Endothelial cell of umbilical vein (primary cell): ENCODE measurements around the gene CDC14B. TPM values are rescaled to one million over a fixed set of nuclear protein-coding genes. Genes with fewer than 3 reads are reported as not detected.

Experiments used
- BruUV-seq: library from RNA; stranded (reverse); fragments of 400-500 nt; replicated peaks from 2 replicates; lab custom pipeline; 2021; lab: Mats Ljungman, UMichigan
- CTCF ChIA-PET: fragments of 300-600, 350-600 bp; sonication (Branson Sonifier 250); formaldehyde crosslinking; loops from one replicate; lab custom pipeline; 2021; ENCODE audit warnings: antibody characterized with exemption, inconsistent platforms; lab: Charles Lee
- POLR2A ChIA-PET: fragments of 300-600, 350-600 bp; sonication (Branson Sonifier 250); formaldehyde crosslinking; loops from one replicate; lab custom pipeline; 2021; ENCODE audit warnings: antibody characterized with exemption, inconsistent platforms; lab: Charles Lee
- DNase-seq: peaks from one replicate; pipeline ENCODE4 v3.0.0-alpha.2; 2011; ENCODE audit warnings: low read depth, low spot score
- FAIRE-seq: peaks from 2 replicates; lab custom pipeline; 2011; peaks lifted over from hg19 to GRCh38; lab: Jason Lieb, UNC
- H2AFZ ChIP-seq: 2 replicates; pipeline ENCODE4 v1.6.0; 2012; ENCODE audit warnings: low read depth, low read length, control low read depth, inconsistent platforms
- H3K27ac ChIP-seq: 2 replicates; pipeline ENCODE4 v1.5.1; 2011; ENCODE audit warnings: low read depth, mild to moderate bottlenecking, control low read depth, low read length, moderate library complexity; ENCODE audit not compliant: insufficient read depth
- H3K27me3 ChIP-seq, 2 experiments: 2 replicates each; pipeline versions ENCODE4 v1.6.0 to v1.6.1; 2011; ENCODE audit warnings: low read length in 2 of 2, mixed read lengths in 1 of 2; ENCODE audit not compliant: control insufficient read depth in 2 of 2, insufficient read depth in 2 of 2
- H3K36me3 ChIP-seq, 2 experiments: 2 replicates in 1 of 2; 3 replicates in 1 of 2; pipeline ENCODE4 v1.5.1; 2011; ENCODE audit warnings: low read length in 2 of 2, mild to moderate bottlenecking in 1 of 2, moderate library complexity in 1 of 2; ENCODE audit not compliant: control insufficient read depth in 2 of 2, insufficient read depth in 2 of 2; ENCODE audit errors: extremely low read depth in 1 of 2
- H3K4me1 ChIP-seq: 3 replicates; pipeline ENCODE4 v1.5.1; 2011; ENCODE audit warnings: mild to moderate bottlenecking, low read length; ENCODE audit not compliant: control insufficient read depth, insufficient read depth; ENCODE audit errors: extremely low read depth
- H3K4me2 ChIP-seq: 2 replicates; pipeline ENCODE4 v1.6.1; 2011; ENCODE audit warnings: low read length, control low read depth, mixed read lengths; ENCODE audit not compliant: insufficient read depth
- H3K4me3 ChIP-seq, 3 experiments: fragments of 200-600 bp in 1 of 3; sonication (generic), shearing (Covaris generic) in 1 of 3; replicated peaks in 1 of 3; 2 replicates each; pipeline ENCODE4 v1.5.1; 2011 to 2016; ENCODE audit warnings: control low read depth in 3 of 3, low read length in 3 of 3, mild to moderate bottlenecking in 2 of 3, inconsistent platforms in 1 of 3, low read depth in 1 of 3, moderate library complexity in 1 of 3; ENCODE audit not compliant: insufficient read depth in 1 of 3
- H3K79me2 ChIP-seq: 2 replicates; pipeline ENCODE4 v1.6.0; 2012; ENCODE audit warnings: low read length, inconsistent platforms; ENCODE audit not compliant: control insufficient read depth, insufficient read depth
- H3K9ac ChIP-seq: replicated peaks from 2 replicates; pipeline ENCODE3; 2011; ENCODE audit warnings: low read length, control low read depth; ENCODE audit not compliant: insufficient read depth; ENCODE audit errors: extremely low read depth
- H3K9me1 ChIP-seq: replicated peaks from 3 replicates; pipeline ENCODE4 v1.6.0; 2011; ENCODE audit warnings: mild to moderate bottlenecking, low read length; ENCODE audit not compliant: control insufficient read depth, insufficient read depth; ENCODE audit errors: extremely low read depth
- H3K9me3 ChIP-seq: replicated peaks from 2 replicates; pipeline ENCODE4 v1.5.1; 2012; ENCODE audit warnings: low read length, inconsistent platforms; ENCODE audit not compliant: control insufficient read depth, insufficient read depth
- H4K20me1 ChIP-seq: replicated peaks from 2 replicates; pipeline ENCODE3; 2011; ENCODE audit warnings: mild to moderate bottlenecking, low read length; ENCODE audit not compliant: control insufficient read depth, insufficient read depth; ENCODE audit errors: extremely low read depth
- EZH2 ChIP-seq: IDR thresholded peaks from 2 replicates; pipeline ENCODE4 v1.6.1; 2012; ENCODE audit warnings: borderline replicate concordance, low read depth, mild to moderate bottlenecking, moderate library complexity, low read length, inconsistent platforms; ENCODE audit not compliant: severe bottlenecking
- FOS ChIP-seq: IDR thresholded peaks from 2 replicates; pipeline ENCODE4 v1.6.1; 2011; ENCODE audit warnings: mild to moderate bottlenecking, low read length, moderate library complexity, borderline replicate concordance; ENCODE audit not compliant: insufficient read depth
- GATA2 ChIP-seq: IDR thresholded peaks from 2 replicates; pipeline ENCODE4 v1.7.0; 2011; ENCODE audit warnings: low read depth, mild to moderate bottlenecking, moderate library complexity, mixed read lengths, low read length; ENCODE audit not compliant: insufficient read length, insufficient read depth
- JUN ChIP-seq: IDR thresholded peaks from 2 replicates; pipeline ENCODE4 v1.6.1; 2011; ENCODE audit warnings: borderline replicate concordance, low read depth; ENCODE audit not compliant: insufficient read length, insufficient read depth
- MYC ChIP-seq: IDR thresholded peaks from one replicate; pipeline ENCODE4 v1.6.1; 2011; ENCODE audit warnings: mild to moderate bottlenecking, low read depth, low read length
- POLR2A ChIP-seq: IDR thresholded peaks from 2 replicates; pipeline ENCODE4 v1.6.1; 2012; ENCODE audit warnings: low read depth, mild to moderate bottlenecking, control low read depth, low read length
- POLR2AphosphoS5 ChIP-seq: IDR thresholded peaks from 2 replicates; pipeline ENCODE4 v1.6.1; 2012; ENCODE audit warnings: low read depth, mild to moderate bottlenecking, control low read depth, low read length, moderate library complexity; ENCODE audit not compliant: insufficient read depth
- dilution Hi-C: fragments of 300-500 bp; cut with MboI; formaldehyde crosslinking; loops from one replicate; pipeline ENCODE4 v1.15.0; 2019; ENCODE audit warnings: low sequenced_read_pairs; ENCODE audit not compliant: extremely low pct_ligation_motif_present
- intact Hi-C: fragments of 100-400 bp; cut with micrococcal nuclease; formaldehyde crosslinking; loops from one replicate; pipeline ENCODE4 v1.10.0; 2022
- polyA plus RNA-seq, 4 experiments: library from polyadenylated mRNA; depleted of rRNA in 3 of 4; stranded (reverse) in 3 of 4; unstranded in 1 of 4; fragments of >200 nt; gene quantifications; 2 replicates each; pipeline versions ENCODE4 v1.2.1 to v1.2.3, GENCODE V29; 2011 to 2012; ENCODE audit warnings: missing spikeins in 1 of 4
- total RNA-seq: library from RNA; stranded (reverse); gene quantifications from 2 replicates; pipeline ENCODE4 v1.2.3, GENCODE V29; 2021
- TF ChIP-seq, protein P1 (sequence below), 2 donors: IDR thresholded peaks; 1 replicate in 1 of 2; 2 replicates in 1 of 2; pipeline ENCODE4 v1.5.1; 2011; ENCODE audit warnings: low read length in 2 of 2, mild to moderate bottlenecking in 2 of 2, moderate library complexity in 2 of 2, control low read depth in 1 of 2, inconsistent platforms in 1 of 2, low read depth in 1 of 2; ENCODE audit not compliant: insufficient read depth in 1 of 2; ENCODE audit errors: extremely low read depth in 1 of 2
- TF ChIP-seq, protein P2 (sequence below): IDR thresholded peaks from 2 replicates; pipeline ENCODE4 v1.6.1; 2011; ENCODE audit not compliant: insufficient read depth, insufficient read length

CDC14B gene
- total and polyA plus RNA-seq, 2 donors (not counting 3 experiments of a cell fraction or from before 2014, with no cell fraction given): 0.39 to 0.93 TPM

DNA sequence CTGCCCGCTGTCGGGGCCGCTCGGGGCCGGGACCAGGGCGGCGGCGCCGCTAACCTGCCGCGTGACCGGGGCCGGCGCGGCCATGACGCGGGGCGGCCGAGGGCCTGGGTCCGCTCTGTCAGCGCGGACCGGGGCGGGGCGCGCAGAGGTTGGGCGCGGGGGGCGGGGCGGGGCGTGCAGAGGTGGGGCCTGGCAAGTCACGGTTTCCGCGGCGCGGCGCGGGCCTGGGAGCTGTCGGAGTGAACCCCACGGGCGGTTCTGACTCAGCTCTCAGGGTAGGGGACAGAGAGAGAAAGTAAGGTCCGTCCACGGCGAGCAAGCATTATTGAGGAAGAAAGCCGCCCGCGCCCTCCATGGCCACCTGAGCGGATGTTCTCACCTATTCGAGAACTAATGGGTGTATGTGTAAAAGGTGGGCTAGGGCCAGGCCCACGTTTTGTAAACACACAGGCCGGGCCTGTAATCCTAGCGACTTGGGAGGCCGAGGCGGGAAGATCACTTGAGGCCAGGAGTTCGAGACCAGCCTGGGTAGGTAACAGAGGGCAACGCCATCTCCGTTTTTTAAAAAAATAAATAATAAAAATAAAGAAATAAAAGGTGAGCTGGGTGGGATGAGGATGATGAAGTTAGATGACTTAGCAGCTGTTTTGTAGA is 35.7 kb upstream of the CDC14B start, which contains the start of gene PRXL2C:
Gene PRXL2C (minus strand): TSS at position 120 of the 654 bp plus-strand sequence. CDS start 36 bp downstream, at position 84.
- Histone ChIP-seq H3K27me3 (no peaks in the 10 kb centered on the region), H3K9ac (peak within 1 kb of the TSS; percentile 94), H3K4me2 (peak within 1 kb of the TSS; percentile 88), H4K20me1 (no peaks in the 10 kb centered on the region), H3K27ac (peak within 1 kb of the TSS; percentile 64), H3K4me1 (peaks cover 6% of the 10 kb centered on the region), H3K9me1 (no peaks in the 10 kb centered on the region), H2AFZ (peak within 1 kb of the TSS; percentile 94), H3K4me3 (peak within 1 kb of the TSS; percentile 50 to 87 (median 78)), H3K79me2 (no peaks in the 10 kb centered on the region), H3K36me3 (peaks cover 0 to 3% of the 10 kb centered on the region in 2 experiments), H3K9me3 (no peaks in the 10 kb centered on the region)
- TF ChIP-seq POLR2A (no peak), EZH2 (no peak), MYC (no peak), FOS (no peak), POLR2AphosphoS5 (no peak), GATA2 (no peak), JUN (no peak)
- TF ChIP-seq, protein P1, sequence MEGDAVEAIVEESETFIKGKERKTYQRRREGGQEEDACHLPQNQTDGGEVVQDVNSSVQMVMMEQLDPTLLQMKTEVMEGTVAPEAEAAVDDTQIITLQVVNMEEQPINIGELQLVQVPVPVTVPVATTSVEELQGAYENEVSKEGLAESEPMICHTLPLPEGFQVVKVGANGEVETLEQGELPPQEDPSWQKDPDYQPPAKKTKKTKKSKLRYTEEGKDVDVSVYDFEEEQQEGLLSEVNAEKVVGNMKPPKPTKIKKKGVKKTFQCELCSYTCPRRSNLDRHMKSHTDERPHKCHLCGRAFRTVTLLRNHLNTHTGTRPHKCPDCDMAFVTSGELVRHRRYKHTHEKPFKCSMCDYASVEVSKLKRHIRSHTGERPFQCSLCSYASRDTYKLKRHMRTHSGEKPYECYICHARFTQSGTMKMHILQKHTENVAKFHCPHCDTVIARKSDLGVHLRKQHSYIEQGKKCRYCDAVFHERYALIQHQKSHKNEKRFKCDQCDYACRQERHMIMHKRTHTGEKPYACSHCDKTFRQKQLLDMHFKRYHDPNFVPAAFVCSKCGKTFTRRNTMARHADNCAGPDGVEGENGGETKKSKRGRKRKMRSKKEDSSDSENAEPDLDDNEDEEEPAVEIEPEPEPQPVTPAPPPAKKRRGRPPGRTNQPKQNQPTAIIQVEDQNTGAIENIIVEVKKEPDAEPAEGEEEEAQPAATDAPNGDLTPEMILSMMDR (IDR thresholded peaks at IDR 0.05; ENCODE audit: extremely low read depth in 1 of 2, insufficient read depth in 1 of 2, low read depth in 1 of 2, low read length in 2 of 2): no peak
- TF ChIP-seq, protein P2, sequence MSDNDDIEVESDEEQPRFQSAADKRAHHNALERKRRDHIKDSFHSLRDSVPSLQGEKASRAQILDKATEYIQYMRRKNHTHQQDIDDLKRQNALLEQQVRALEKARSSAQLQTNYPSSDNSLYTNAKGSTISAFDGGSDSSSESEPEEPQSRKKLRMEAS: no peak
- ChIA-PET CTCF (interaction anchor here (0.8 to 3.8 kb wide), 4 partner anchors 11 to 328 kb away, joined by 3 to 24 read pairs (median 5); no protein-coding TSS in a partner anchor), POLR2A (no interaction called here)
- dilution Hi-C loops: no loop called here
- BruUV-seq: TSS peak; percentile 37
- intact Hi-C loops: loop anchor here (1.0 to 2.0 kb wide), 2 partner anchors 36 to 205 kb away; partner anchors contain the start of genes CDC14B and HABP4
- FAIRE-seq: no peak
- DNase-seq: peak; percentile 53
